H1 (cell line): ENCODE data around the gene FOXP4. TPM values are rescaled to one million over a fixed set of nuclear protein-coding genes. Genes with fewer than 3 reads are reported as not detected.

Source experiments
- CTCF ChIA-PET: fragments of 300-600 bp; sonication (Branson Sonifier 250); formaldehyde crosslinking; loops from one replicate; lab custom pipeline; 2021; ENCODE audit not compliant: partially characterized antibody; lab: Charles Lee
- POLR2A ChIA-PET: fragments of 300-600 bp; sonication (Branson Sonifier 250); formaldehyde crosslinking; loops from one replicate; lab custom pipeline; 2021; ENCODE audit warnings: inconsistent platforms; ENCODE audit not compliant: partially characterized antibody; lab: Charles Lee
- DNase-seq, 2 experiments: peaks; one replicate each; pipeline versions ENCODE4 v3.0.0 to v3.0.0-alpha.2; 2010 to 2022; ENCODE audit warnings: low spot score in 2 of 2, low read depth in 1 of 2, mixed read lengths in 1 of 2
- FAIRE-seq: peaks from 2 replicates; lab custom pipeline; 2011; peaks lifted over from hg19 to GRCh38; lab: Jason Lieb, UNC
- H2AFZ ChIP-seq: 2 replicates; pipeline ENCODE4 v1.8.1; 2012; ENCODE audit warnings: low read length, inconsistent platforms
- H2AK5ac ChIP-seq: 2 replicates; pipeline ENCODE4 v1.6.1; 2013; ENCODE audit warnings: low read depth, low read length
- H2BK120ac ChIP-seq: replicated peaks from 2 replicates; pipeline ENCODE3; 2013; ENCODE audit warnings: low read depth, low read length, inconsistent platforms
- H2BK12ac ChIP-seq: 2 replicates; pipeline ENCODE4 v1.6.1; 2013; ENCODE audit warnings: low read depth, low read length
- H2BK15ac ChIP-seq: 2 replicates; pipeline ENCODE4 v1.6.1; 2013; ENCODE audit warnings: low read length
- H2BK20ac ChIP-seq: 2 replicates; pipeline ENCODE4 v1.6.1; 2013; ENCODE audit warnings: low read length
- H2BK5ac ChIP-seq: 2 replicates; pipeline ENCODE4 v1.6.1; 2013; ENCODE audit warnings: low read depth, low read length
- H3K14ac ChIP-seq: 2 replicates; pipeline ENCODE4 v1.6.1; 2013; ENCODE audit warnings: inconsistent platforms; ENCODE audit not compliant: insufficient read length
- H3K18ac ChIP-seq: 2 replicates; pipeline ENCODE4 v1.6.1; 2013; ENCODE audit warnings: low read length; ENCODE audit errors: extremely low read depth
- H3K23ac ChIP-seq: 2 replicates; pipeline ENCODE4 v1.6.1; 2013; ENCODE audit warnings: inconsistent platforms; ENCODE audit not compliant: insufficient read length
- H3K23me2 ChIP-seq: 2 replicates; pipeline ENCODE4 v1.6.1; 2013; ENCODE audit warnings: low read depth, low read length
- H3K27ac ChIP-seq: 2 replicates; pipeline ENCODE4 v1.6.1; 2011; ENCODE audit warnings: low read depth, low read length, inconsistent platforms
- H3K27me3 ChIP-seq, 4 experiments: replicated peaks in 1 of 4; 1 replicate in 1 of 4; 2 replicates in 3 of 4; pipeline versions ENCODE4 v1.6.1 to v1.8.1; 2011 to 2013; ENCODE audit warnings: low read length in 3 of 4, mild to moderate bottlenecking in 3 of 4, inconsistent platforms in 2 of 4, mixed read lengths in 2 of 4, moderate library complexity in 1 of 4; ENCODE audit not compliant: control insufficient read depth in 3 of 4, insufficient read depth in 3 of 4; ENCODE audit errors: extremely low read depth in 1 of 4
- H3K36me3 ChIP-seq, 4 experiments: 2 replicates each; pipeline versions ENCODE4 v1.6.1 to v1.8.1; 2011 to 2013; ENCODE audit warnings: mild to moderate bottlenecking in 4 of 4, low read length in 3 of 4, moderate library complexity in 2 of 4, control low read depth in 1 of 4, inconsistent platforms in 1 of 4; ENCODE audit not compliant: insufficient read depth in 4 of 4, control insufficient read depth in 2 of 4
- H3K4ac ChIP-seq: replicated peaks from 2 replicates; pipeline ENCODE3; 2013; ENCODE audit warnings: low read length, low read depth, mixed read lengths, inconsistent platforms; ENCODE audit not compliant: insufficient read length
- H3K4me1 ChIP-seq, 4 experiments: replicated peaks in 1 of 4; 1 replicate in 1 of 4; 2 replicates in 3 of 4; pipeline versions ENCODE4 v1.6.1 to v1.8.1; 2011 to 2013; ENCODE audit warnings: low read length in 3 of 4, inconsistent platforms in 2 of 4, mixed read lengths in 1 of 4; ENCODE audit not compliant: insufficient read depth in 4 of 4, control insufficient read depth in 3 of 4
- H3K4me2 ChIP-seq, 2 experiments: 2 replicates each; pipeline versions ENCODE4 v1.6.1 to v1.8.1; 2011 to 2013; ENCODE audit warnings: low read depth in 2 of 2, low read length in 2 of 2, control low read depth in 1 of 2, inconsistent platforms in 1 of 2, mild to moderate bottlenecking in 1 of 2; ENCODE audit not compliant: insufficient read depth in 1 of 2
- H3K4me3 ChIP-seq, 4 experiments: fragments of 200-600, 300-600 bp in 1 of 4; sonication (generic), shearing (Covaris generic), sonication (Bioruptor Twin) in 1 of 4; 2 replicates each; pipeline versions ENCODE4 v1.5.1 to v1.8.1; 2011 to 2016; ENCODE audit warnings: low read length in 4 of 4, low read depth in 3 of 4, control low read depth in 2 of 4, inconsistent platforms in 2 of 4, mild to moderate bottlenecking in 2 of 4, mixed read lengths in 1 of 4, moderate library complexity in 1 of 4; ENCODE audit not compliant: insufficient read depth in 2 of 4; ENCODE audit errors: extremely low read depth in 1 of 4
- H3K56ac ChIP-seq: replicated peaks from 2 replicates; pipeline ENCODE3; 2013; ENCODE audit warnings: low read depth, mild to moderate bottlenecking, mixed read lengths, low read length, inconsistent platforms; ENCODE audit not compliant: insufficient read length
- H3K79me1 ChIP-seq: 2 replicates; pipeline ENCODE4 v1.6.1; 2013; ENCODE audit warnings: low read depth, low read length, control low read depth
- H3K79me2 ChIP-seq, 2 experiments: 2 replicates each; pipeline versions ENCODE4 v1.6.1 to v1.8.1; 2012 to 2013; ENCODE audit warnings: low read length in 2 of 2, mild to moderate bottlenecking in 2 of 2, inconsistent platforms in 1 of 2; ENCODE audit not compliant: insufficient read depth in 2 of 2, control insufficient read depth in 1 of 2
- H3K9ac ChIP-seq, 4 experiments: replicated peaks in 1 of 4; 1 replicate in 1 of 4; 2 replicates in 3 of 4; pipeline versions ENCODE4 v1.6.1 to v1.8.1; 2011 to 2013; ENCODE audit warnings: low read depth in 3 of 4, low read length in 3 of 4, control low read depth in 2 of 4, mild to moderate bottlenecking in 2 of 4, moderate library complexity in 2 of 4, inconsistent platforms in 1 of 4; ENCODE audit errors: extremely low read depth in 1 of 4
- H3K9me3 ChIP-seq, 2 experiments: 2 replicates each; pipeline versions ENCODE4 v1.6.1 to v1.8.1; 2012 to 2013; ENCODE audit warnings: mild to moderate bottlenecking in 2 of 2, moderate library complexity in 2 of 2, control low read depth in 1 of 2, inconsistent platforms in 1 of 2, low read depth in 1 of 2, low read length in 1 of 2, mixed read lengths in 1 of 2; ENCODE audit not compliant: insufficient read depth in 2 of 2
- H4K20me1 ChIP-seq, 2 experiments: replicated peaks in 1 of 2; 2 replicates each; pipeline versions ENCODE3 to v1.8.1; 2011 to 2013; ENCODE audit warnings: inconsistent platforms in 2 of 2, low read length in 2 of 2, mild to moderate bottlenecking in 1 of 2; ENCODE audit not compliant: insufficient read depth in 2 of 2, control insufficient read depth in 1 of 2
- H4K5ac ChIP-seq: 2 replicates; pipeline ENCODE4 v1.6.1; 2013; ENCODE audit warnings: low read length, low read depth, mixed read lengths, inconsistent platforms; ENCODE audit not compliant: insufficient read length
- H4K8ac ChIP-seq: 2 replicates; pipeline ENCODE4 v1.8.0; 2013; ENCODE audit warnings: mild to moderate bottlenecking, moderate library complexity, low read length, inconsistent platforms; ENCODE audit not compliant: insufficient read depth; ENCODE audit errors: extremely low read depth
- H4K91ac ChIP-seq: replicated peaks from 2 replicates; pipeline ENCODE3; 2013; ENCODE audit warnings: low read length, mixed read lengths, inconsistent platforms; ENCODE audit not compliant: insufficient read length
- ATF2 ChIP-seq: IDR thresholded peaks from 2 replicates; pipeline ENCODE4 v1.6.1; 2012; ENCODE audit warnings: low read length, inconsistent platforms
- BCL11A ChIP-seq, 2 experiments: IDR thresholded peaks; one replicate each; pipeline ENCODE4 v1.6.1; 2011; ENCODE audit warnings: low read depth in 2 of 2, low read length in 2 of 2, mild to moderate bottlenecking in 2 of 2
- CBX5 ChIP-seq: fragments of 300-800, 300-1000 bp; sonication (generic); IDR thresholded peaks from 2 replicates; pipeline ENCODE4 v1.7.1; 2016; ENCODE audit warnings: antibody characterized with exemption, low read length, low read depth
- CHD1 ChIP-seq: IDR thresholded peaks from 2 replicates; pipeline ENCODE4 v1.6.1; 2012; ENCODE audit warnings: low read depth, low read length, improper control_type of control experiment
- KDM5A ChIP-seq: fragments of 200-600 bp; IDR thresholded peaks from 2 replicates; pipeline ENCODE4 v1.7.1; 2012; ENCODE audit warnings: mild to moderate bottlenecking, low read length, inconsistent platforms, mixed read lengths
- MAX ChIP-seq: IDR thresholded peaks from 2 replicates; pipeline ENCODE4 v1.6.1; 2012; ENCODE audit warnings: inconsistent platforms
- POLR2AphosphoS5 ChIP-seq: IDR thresholded peaks from 2 replicates; pipeline ENCODE4 v1.6.1; 2011; ENCODE audit warnings: low read depth, low read length
- RBBP5 ChIP-seq: IDR thresholded peaks from 2 replicates; pipeline ENCODE4 v1.7.1; 2012; ENCODE audit warnings: low read depth, mild to moderate bottlenecking, inconsistent platforms, low read length, moderate library complexity, borderline replicate concordance
- RFX5 ChIP-seq: IDR thresholded peaks from 2 replicates; pipeline ENCODE4 v1.6.1; 2011; ENCODE audit warnings: low read depth, low read length, improper control_type of control experiment, borderline replicate concordance
- SP2 ChIP-seq: IDR thresholded peaks from 2 replicates; pipeline ENCODE4 v1.6.1; 2012; ENCODE audit warnings: mild to moderate bottlenecking, low read length, inconsistent platforms
- WGBS, 2 experiments: shearing (Covaris generic) in 1 of 2; methylation state at CpG; one replicate each; pipeline versions ENCODE4 v1.1.6 to v1.1.7; 2013 to 2015; ENCODE audit warnings: low lambda C conversion rate in 2 of 2, mixed read lengths in 2 of 2, inconsistent platforms in 1 of 2, low coverage in 1 of 2, missing lambda C conversion rate in 1 of 2; ENCODE audit not compliant: insufficient replicate concordance in 2 of 2, insufficient coverage in 1 of 2, insufficient read length in 1 of 2; ENCODE audit errors: extremely low coverage in 1 of 2, missing lambda C conversion rate in 1 of 2; 5-methylcytosine and 5-hydroxymethylcytosine counted together
- polyA plus RNA-seq, 7 experiments: library from polyadenylated mRNA; depleted of rRNA in 3 of 7; stranded (reverse) in 5 of 7; unstranded in 2 of 7; fragments of >200 nt in 5 of 7; fragments of 200-250 nt in 2 of 7; gene quantifications; 1 replicate in 5 of 7; 2 replicates in 1 of 7; 4 replicates in 1 of 7; pipeline versions ENCODE4 v1.2.1 to v1.2.3, GENCODE V29; 2011 to 2013; ENCODE audit warnings: missing spikeins in 2 of 7, mixed read lengths in 2 of 7
- total RNA-seq: library from RNA; stranded (reverse); fragmentation: NEBNext Ultra II Directional; extraction: Animal tissue kit (Norgen Biotek cat#: 25700); gene quantifications from 2 replicates; pipeline ENCODE4 v1.2.1, GENCODE V29; 2021

The FOXP4 gene
- total and polyA plus RNA-seq, 2 of the 8 experiments (the other 6 are each of a cell fraction or from before 2014, with no cell fraction given), result 4.8 to 13.3 TPM

DNA sequence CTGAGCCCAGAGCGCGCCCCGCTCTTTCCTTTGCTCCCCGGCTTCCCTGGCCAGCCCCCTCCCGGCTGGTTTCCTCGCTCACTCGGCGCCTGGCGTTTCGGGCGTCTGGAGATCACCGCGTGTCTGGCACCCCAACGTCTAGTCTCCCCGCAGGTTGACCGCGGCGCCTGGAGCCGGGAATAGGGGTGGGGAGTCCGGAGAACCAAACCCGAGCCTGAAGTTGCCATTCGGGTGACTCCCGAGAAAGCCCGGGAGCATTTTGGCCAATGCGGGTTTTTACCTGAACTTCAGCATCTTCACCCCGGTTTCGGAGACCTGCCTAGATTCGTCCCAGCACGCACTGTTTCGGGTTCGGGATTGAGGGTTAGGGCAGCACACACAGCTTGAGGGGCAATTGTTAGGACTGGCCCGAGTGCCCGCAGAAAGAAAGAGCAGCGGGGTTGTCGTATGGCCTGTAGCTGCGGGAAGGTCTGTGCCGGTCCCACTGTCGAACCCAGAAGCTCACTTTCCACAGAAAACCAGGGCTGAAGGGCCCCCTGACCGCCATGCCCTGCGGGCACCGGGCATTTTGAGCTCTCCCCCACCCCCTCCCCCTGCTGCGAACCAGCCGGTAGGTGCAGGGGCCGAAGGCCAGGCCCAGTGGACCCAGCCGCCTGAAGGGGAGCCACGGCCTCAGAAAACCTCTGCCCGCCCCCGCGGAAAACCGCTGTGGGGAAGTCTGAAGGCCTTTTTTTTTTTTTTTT, 2.1 kb downstream of the FOXP4 start:
- H4K5ac ChIP-seq, result no peak overlapping the region
- H2BK120ac ChIP-seq, result no peak overlapping the region
- peaks cover 25 to 56% (median 46%) of the 10 kb centered on the region in 4 experiments for H3K4me1 ChIP-seq
- H4K20me1 ChIP-seq, result peaks cover 12 to 35% of the 10 kb centered on the region in 2 experiments
- H2BK15ac ChIP-seq, result no peak overlapping the region
- no peak overlapping the region for H2AFZ ChIP-seq
- H3K9ac ChIP-seq, result no peak overlapping the region; a peak in 1 of 7 replicates
- DNase-seq (no peak), FAIRE-seq (no peak)
- H3K36me3 ChIP-seq, result no peaks in the 10 kb centered on the region
- no peak overlapping the region for H3K14ac ChIP-seq
- H2BK5ac ChIP-seq, result no peak overlapping the region
- H3K27ac ChIP-seq, result no peak overlapping the region
- ChIA-PET CTCF (interaction anchor here (0.7 to 2.2 kb wide), 15 partner anchors 11 to 180 kb away, joined by 3 to 7 read pairs (median 4); no protein-coding TSS in a partner anchor), POLR2A (interaction anchor here (0.8 to 2.4 kb wide), 5 partner anchors 9 to 174 kb away, joined by 3 to 7 read pairs (median 4); no protein-coding TSS in a partner anchor)
- peaks cover 13% of the 10 kb centered on the region for H3K79me1 ChIP-seq
- H3K4me2 ChIP-seq, result peak overlapping the region; percentile 81 to 100
- peak overlapping the region; percentile 64 to 98 (median 88) for H3K4me3 ChIP-seq
- peaks cover 31 to 83% (median 79%) of the 10 kb centered on the region in 4 experiments for H3K27me3 ChIP-seq
- H4K91ac ChIP-seq, result no peak overlapping the region
- WGBS, 2 experiments, result 2% methylated on average over 42 of the region's 50 CpGs; no CpG with 5 or more reads in 1 of the 2 experiments
- peak overlapping the region; percentile 14; the same call in 1 of the 2 replicates for H3K18ac ChIP-seq
- H3K9me3 ChIP-seq, result no peaks in the 10 kb centered on the region
- no peak overlapping the region for H4K8ac ChIP-seq
- no peak overlapping the region for H3K23ac ChIP-seq
- H2BK12ac ChIP-seq, result no peak overlapping the region
- H3K23me2 ChIP-seq, result peaks cover 23% of the 10 kb centered on the region; the same call in 1 of the 2 replicates
- peak overlapping the region; percentile 87 for H3K4ac ChIP-seq
- H2BK20ac ChIP-seq, result no peak overlapping the region
- no peak overlapping the region for H2AK5ac ChIP-seq
- peaks cover 0 to 45% of the 10 kb centered on the region in 2 experiments; a peak in 2 of 4 replicates for H3K79me2 ChIP-seq
- H3K56ac ChIP-seq, result no peak overlapping the region
- no peak for TF ChIP-seq KDM5A
- peak; percentile 40 for TF ChIP-seq RBBP5
- TF ChIP-seq RFX5, result no peak
- TF ChIP-seq BCL11A (IDR thresholded peaks at IDR 0.05; ENCODE audit: low read depth in 2 of 2, low read length in 2 of 2), result no peak
- TF ChIP-seq CBX5, result no peak
- TF ChIP-seq SP2, result no peak
- TF ChIP-seq ATF2, result no peak
- no peak for TF ChIP-seq POLR2AphosphoS5
- TF ChIP-seq MAX, result 0 out of 2 replicates have a peak, but pooled peaks have one; percentile 17
- TF ChIP-seq CHD1, result no peak
